GM19035 (cell line): Measurements from ENCODE around the gene CLCN4.
A peak's percentile ranks its signal among the peaks of the same experiment; 100 is the strongest.

Experiments
- ATAC-seq: cut with Tn5 transposase; IDR thresholded peaks from one replicate; pipeline ENCODE4 v1.9.1; 2021; ENCODE audit not compliant: unreplicated experiment

The CLCN4 gene

DNA sequence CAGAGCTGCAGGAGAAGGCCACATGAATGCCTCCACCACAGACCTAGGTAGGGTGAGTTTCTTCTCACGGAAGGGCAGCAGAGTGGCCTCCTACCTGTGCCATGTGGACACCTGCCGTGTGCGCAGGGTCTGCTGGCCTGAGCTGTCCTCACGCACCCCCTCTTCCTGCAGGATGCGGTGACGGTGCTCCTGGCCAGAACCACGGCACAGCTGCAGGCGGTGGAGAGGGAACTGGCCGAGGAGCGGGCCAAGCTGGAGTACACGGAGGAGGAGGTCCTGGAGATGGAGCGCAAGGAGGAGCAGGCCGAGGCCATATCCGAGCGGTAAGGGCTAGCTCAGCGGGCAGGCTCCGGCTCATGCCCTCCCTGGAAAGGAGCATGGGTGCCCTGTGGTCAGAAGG, 28.4 kb upstream of the CLCN4 start:
- no peak for ATAC-seq

DNA sequence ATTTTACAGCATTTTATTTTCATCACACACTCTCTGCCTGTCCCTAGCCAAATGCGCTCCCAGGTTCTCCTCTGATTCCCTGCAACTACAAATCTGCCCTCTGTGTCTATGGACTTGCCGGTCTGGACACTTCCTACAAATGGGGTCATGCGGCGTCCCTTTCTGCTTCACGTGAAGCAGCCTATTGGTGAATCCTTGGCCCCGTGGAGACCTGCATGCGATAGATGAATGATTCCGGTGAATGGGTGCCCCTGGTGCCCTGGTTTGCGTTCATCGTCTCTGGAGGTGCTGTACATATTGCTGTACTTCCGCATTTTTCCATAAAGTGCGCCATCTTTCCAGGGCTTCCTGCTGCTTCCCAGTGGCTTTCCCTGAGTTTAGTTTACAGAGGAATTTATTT, 27.5 kb upstream of the CLCN4 start:
- ATAC-seq: no peak

DNA sequence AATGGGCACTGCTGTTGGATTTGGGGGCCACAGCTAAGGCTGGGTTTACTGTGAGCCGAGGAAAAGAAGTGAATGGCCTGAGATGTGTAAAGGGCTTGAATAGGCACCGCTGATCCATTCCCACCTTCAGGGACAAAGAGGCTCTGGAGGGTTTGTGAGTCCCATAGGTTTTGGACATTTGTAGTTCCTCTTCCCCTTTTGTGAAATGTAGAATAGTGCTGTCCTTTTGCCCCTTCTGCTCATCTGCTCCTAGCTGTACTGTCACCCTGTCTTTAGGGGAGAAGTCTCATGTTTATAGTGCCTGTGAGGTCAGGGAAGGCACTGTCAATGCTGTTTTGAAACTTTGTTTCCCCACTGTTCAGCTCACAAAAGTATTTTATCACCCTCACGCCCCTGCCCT, 26.4 kb upstream of the CLCN4 start:
- no peak for ATAC-seq

DNA sequence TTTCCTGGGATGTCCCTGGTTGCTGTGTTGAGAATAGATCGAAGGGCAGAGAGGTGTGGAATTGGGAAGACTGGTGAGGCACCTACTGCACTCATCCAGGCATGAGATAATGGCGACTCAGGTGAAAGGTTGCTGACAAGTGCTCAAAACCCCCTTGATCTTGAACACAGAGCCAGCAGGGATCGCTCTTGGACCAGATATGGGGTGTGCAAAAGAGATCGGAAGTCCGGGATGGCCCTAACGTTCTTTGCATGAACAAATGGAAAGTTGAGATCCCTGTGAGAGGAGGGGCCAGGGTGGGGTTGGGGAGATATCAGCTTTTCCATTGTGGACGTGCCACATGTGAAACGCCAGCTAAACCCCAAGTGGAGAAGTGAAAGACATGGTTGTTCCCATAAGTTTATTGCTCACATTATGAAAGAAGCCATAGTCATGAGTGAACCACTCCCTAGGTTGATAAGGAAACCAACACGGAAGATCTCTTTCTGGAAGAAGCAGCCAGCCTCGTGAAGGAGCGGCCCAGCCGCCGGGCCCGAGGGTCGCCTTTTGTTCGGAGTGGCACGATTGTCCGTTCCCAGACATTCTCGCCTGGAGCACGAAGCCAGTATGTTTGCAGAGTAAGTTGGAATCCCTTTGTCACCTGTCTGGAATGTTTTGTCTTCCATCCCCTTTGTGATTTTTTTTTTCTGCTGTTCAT, 22.6 kb upstream of the CLCN4 start:
- no peak for ATAC-seq

DNA sequence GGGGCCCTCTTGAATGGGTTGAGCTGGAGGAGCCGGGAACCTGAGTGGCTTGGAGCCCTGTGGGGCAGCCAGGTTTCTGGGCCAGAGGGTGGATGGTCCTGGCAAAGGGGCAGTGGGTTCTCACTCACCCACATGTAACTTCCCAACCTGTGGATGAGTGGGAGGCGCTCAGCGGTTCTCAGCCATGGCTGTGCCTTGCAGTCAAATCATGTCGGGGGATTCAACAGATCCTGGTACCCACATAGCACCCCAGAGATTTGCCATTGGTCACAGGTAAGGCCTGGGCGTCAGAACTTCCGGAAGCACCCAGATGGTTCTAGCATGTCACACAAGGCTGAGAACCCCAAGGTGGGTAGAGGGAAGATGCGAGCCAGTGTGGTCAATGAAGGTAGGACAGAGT, 21.9 kb upstream of the CLCN4 start:
- no peak for ATAC-seq

DNA sequence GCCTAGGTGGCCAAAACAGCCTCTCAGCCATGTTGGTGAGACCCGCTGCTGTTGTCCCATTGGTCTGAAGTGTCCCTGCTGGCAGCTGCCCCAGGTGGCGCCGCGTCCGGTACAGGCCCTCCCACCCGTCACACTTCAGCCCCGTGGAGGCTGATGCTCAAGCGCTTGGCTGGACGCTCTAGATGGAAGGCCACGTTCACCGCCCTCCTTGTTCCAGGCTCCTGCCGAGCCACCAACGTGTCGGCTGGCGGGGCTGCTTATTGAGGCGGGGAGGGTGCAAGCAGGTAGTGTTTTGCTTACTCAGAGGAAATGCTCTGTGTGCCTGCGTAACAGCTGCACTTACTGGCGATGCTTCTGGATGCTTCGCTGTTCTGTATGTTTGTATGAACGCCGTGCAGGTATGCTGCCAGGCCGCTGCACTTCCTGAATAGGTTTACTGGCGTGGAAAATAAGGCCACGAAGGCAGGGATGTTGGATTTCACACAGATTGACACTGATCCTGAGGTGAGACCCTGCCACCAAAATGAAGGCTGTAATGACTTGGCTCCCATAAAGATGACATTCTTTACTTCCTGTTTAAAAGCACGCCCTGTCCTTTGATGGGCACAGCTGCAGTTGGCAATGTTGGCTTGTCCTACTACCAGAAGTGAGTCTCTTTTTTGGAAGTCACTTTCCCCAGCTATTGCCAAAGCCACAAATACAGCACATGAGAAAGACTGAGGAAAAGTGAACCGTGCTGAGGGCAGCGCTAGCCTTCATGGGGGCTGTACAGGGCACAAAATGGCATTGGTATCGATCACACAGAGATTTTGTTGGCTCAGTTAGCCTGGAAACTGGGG, 21.0 kb upstream of the CLCN4 start:
- no peak for ATAC-seq

DNA sequence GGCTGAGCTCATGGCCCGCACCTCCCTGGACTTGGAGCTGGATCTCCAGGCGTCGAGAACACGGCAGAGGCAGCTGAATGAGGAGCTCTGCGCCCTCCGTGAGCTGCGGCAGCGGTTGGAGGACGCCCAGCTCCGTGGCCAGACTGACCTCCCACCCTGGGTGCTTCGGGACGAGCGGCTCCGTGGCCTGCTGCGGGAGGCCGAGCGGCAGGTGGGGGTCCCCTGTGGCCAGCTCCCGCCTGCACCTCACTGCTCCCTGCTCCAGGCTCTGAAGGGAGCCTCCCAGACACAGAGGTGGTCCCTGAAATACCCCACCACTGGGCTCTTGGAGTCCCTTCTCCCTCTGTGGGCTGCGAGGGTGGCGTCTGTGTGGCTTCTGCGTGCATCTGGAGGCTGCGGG, 18.0 kb upstream of the CLCN4 start:
- no peak for ATAC-seq

DNA sequence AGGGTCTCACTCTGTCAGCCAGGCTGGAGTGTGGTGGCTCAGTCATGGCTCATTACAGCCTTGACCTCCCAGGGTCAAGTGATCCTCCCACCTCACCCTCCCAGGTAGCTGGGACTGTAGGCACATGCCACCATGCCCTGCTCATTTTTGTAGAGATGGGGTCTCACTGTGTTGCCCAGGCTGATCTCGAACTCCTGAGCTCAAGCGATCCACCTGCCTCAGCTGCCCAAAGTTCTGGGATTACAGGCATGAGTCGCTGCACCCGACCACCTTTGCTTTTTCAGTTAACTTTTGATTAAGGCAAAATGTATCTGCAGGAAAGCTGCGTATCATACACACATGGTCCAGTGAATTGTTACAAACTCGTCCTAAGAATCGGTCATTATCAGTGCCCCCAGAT, 16.5 kb upstream of the CLCN4 start:
- ATAC-seq: no peak

DNA sequence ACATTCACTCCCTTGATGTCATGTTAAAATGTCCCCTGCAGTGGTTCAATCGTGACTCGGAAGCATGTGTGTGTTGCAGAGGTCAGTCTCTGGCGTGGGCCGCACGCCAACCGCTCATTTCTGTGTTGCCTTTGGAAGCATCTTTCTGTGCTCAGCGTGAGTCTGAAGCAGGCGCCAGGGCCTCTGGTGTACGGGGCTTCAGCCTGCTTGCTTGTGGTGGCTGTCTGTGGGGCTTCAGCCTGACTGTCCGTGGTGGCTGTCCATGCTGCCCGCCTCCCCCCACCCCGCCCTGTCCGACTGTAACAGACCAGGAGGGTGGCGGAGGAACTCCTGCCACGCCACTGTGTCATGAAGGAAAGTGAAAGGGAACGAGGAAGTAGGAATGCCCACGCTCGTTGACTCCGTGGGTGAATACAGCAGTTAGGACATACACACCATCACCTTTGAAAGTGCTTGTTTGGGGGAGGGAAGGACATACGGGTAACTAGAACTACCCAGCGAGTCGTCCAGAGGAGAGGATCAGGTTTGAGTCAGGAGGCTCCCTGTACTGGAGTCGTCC, 14.7 kb upstream of the CLCN4 start:
- ATAC-seq: no peak

DNA sequence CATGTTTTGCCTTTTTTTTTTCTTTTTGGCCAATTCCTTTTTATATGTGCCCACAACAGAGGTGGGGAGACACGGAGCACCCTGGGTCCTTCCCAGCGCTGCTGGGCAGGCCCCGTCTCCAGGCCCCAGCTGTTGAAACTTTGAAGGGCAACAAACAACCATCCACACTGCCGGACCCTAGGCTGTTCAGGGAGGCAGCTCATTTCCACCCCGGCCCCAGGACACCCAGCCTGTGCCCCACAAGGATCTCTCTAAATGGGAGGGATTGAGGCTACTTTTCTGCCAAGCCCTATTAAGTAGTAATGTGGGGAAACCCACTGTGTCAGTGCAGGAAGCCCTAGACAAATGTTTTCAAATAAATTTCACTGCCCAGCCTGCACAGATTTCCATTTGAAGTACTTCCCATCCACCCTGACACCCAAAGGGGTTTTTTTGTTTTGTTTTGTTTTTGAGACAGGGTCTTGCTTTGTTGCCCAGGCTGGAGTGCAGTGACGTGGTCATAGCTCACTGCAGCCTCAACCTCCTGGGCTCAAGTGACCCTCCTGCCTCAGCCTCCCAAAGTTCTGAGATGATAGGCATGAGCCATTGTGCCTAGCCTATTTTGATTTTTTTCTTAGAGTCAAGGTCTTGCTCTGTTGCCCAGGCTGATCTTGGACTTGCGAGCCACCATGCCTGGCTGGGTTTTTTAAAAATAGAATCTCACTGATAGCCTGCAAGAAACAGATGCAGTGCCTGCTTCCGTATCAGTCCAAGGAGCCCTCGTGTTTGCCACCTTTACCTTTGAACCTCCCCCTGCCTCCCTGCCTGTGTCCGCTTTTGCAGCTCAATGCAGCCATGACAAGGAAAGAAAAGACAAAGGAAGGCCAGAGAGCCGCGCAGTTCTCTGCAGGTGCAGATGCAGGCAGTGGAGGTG, 13.4 kb upstream of the CLCN4 start:
- no peak for ATAC-seq

DNA sequence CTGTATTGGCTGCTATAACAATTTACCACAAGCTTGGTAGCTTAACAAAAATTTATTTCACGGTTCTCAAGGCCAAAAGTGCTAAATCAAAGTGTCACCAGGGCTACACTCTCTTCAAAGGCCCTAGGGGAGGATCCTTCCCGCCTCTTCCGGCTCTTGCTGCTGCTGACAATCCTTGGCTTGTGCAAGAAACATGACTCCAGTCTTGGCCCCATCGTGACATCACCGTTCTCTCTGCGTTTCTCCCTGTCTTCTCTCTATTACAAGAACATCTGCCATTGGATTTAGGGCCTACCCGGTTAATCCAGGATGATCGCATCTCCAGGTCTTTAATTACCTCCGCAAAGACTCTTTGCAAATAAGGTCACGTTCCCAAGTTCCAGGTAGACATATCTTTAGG, 10.4 kb upstream of the CLCN4 start:
- ATAC-seq: no peak

DNA sequence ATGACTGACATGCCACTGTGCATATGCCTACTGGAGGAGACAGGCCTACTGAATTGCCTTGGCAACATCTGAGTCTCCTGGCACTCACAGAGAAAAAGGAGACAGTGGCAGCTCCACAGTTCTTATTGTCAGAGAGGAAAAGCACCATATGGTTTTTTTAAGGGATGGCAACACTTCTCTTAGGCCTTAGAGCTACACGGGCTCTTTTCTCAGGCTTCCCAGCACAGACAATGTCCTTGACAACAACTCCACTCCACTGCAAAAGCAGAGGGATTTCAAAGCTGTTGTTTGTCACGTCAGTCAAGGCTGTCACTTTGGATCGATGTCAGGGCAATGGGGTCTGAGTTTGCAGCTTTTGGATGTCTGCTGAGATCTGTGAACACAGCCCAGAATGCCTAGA, 4.7 kb upstream of the CLCN4 start:
- ATAC-seq: no peak

DNA sequence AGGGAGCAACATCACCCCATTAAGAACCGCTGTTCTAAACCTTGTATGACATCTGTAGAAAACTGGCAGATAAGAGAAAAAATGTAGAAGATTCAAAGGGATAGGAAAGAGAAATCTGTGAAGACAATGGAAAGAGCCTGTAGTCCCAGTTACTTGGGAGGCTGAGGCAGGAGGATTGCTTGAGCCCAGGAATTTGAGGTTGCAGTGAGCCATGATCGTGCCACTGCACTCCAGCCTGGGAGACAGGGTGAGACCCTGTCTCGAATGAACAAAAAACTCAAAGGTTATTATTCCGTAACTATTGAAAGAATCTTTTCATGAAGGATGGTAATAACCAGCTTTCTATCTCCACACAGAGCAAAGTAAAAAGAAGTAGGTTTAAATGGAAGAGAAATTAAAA, 1.6 kb upstream of the CLCN4 start:
- ATAC-seq: no peak

DNA sequence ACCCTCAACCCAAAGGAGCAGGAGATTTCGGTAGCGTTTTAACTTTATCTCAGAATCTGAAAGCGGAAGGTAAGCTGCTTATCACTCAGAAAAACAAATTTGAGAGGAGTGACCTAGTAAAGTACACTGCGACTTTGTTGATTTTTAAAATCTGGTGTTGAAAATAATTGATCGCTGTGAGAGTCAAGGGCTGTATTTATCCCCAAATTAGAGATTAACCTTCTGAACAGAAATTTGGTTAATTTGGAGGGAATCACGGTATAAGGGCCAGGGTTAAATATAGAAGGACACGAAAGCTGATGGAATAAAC, 212 bp downstream of the CLCN4 start:
- ATAC-seq: no peak

DNA sequence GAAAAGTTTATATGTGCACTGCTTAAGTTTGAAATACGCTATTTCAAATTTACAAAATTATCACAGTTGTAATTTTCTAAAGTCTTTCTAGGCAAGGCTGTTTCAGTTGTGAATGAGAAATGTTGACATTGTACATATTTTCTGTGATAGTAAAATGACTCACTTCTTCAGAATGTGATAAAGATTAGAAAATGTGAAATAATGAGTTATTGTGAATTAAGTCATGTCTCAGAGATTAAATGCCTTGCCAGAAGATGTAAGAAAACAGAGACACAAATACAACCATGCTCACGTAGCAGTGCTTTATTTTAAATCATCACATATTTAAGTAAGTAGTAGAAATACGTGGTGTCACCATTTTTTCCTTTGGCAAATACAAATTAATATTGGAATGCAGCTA, 768 bp downstream of the CLCN4 start:
- ATAC-seq: no peak

DNA sequence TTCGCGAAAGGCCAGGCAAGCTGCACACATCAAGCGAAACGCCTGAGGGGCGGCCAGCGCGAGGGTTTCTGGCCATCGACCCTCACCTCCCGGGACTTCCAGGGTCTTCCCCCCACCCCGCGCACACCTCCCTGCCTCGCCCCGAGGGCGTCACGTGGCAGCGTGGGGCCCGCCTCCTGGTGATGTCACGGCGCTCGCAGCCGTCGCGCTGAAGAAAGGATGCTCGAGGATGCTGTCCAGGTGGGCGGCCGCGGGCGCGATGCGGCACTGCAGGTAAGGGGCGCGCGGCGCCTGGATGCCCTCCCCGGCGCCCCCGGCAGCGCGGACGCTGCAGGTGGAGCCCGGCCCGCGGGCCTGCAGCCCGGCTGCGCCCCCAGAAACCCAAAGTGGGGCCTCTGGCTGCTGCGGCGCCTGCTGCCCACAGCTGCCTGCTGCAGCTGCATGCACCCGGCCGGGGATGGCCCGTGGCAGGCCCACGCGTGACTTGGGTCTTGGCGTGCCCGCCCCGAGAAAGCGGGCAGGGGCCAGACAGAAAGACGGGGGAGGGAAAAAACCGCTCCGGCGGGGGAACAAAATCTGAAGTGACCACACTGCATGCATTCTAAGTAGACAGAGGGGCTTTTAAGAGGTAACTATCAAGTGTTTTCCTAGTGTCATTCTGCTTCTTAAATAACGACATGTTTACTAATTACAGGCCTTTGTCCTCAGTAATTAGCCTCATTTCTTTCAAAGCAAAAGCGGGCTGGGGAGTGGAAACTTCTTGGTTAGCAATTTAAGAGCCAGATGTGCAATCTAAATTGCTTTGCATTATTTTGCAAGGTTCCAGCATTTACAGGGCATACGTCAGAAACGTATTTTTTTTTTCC, 1.7 kb downstream of the CLCN4 start:
- peak; percentile 69 for ATAC-seq

DNA sequence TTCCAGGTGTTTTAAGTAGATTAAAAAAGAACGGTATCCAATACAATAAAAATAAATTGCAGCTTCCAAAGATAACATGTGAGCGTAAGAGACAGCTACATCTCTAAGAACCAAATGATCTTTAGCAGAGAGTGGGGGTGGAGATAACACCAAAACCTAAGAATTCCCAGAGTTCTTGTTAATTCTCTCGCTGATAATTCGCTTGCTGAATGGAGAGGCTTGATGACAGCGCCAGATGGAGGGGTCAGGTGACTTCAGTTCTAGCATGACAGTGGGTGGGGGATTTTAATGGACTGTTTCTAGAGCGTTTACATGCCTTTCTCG, 2.3 kb downstream of the CLCN4 start:
- no peak for ATAC-seq

DNA sequence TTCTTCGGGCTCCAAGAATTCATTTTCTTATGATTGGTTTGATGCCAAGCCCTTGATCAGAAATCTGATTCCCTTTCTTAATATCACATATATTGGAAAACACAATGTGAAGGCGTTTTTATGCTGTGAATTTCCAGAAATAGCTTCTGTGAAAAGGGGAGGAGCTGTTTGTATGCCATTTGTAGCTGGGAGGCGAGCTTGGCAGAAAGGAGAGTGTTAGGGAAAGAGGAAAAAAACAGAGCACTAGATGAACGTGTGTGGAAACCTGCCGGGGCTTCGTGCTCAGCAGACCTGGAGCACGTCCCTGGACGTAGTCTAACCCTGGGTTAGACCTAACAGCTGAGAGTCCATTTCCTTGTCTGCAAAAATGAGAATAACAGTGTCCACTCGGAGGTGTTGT, 3.4 kb downstream of the CLCN4 start:
- no peak for ATAC-seq

DNA sequence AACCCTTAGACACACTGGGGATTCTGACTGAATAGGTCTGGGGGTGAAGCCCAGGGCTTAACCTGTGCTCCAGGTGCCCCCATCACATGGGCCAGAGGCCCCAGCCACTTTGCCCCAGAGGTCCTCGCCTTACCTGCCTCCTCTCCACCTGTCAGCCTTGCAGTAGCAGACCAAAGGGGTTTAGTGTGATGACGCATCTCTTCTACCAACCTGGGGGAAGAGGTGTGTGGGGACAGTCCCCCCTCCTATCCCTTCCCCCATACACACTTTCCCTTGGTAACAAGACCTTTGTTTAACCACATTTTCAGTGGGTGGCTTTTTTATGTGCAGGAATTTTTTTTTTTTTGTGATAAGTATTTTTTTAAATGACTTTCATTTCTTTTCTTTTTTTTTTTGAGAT, 6.3 kb downstream of the CLCN4 start:
- no peak for ATAC-seq

DNA sequence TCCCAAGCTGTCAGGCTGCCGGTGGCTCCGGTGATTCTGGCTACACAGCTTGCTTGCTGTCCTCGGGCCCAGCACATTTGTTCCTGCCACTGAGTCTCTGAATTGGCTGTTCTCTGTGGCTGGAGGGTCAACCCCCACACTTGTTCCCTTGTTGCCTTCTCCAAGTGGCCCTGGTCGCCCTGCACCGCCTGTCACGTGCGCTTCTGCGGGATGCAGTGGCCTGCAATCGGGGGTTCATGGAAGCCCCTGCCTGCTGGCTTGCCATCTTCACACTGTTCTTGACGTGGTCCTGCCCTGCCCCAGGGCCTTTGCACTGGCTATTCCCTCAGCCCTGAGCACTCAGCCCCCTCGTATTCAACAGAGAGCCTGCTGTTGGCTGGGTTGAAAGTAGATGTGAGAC, 8.1 kb downstream of the CLCN4 start:
- ATAC-seq: no peak
